Breast epithelium (tissue), 4 donors: ENCODE measurements around the gene F10. TPM values are rescaled to one million over a fixed set of nuclear protein-coding genes. Genes with fewer than 3 reads are reported as not detected.
"Not testable (repeated sequence)": the region's sequence is repeated elsewhere in the genome, so short reads cannot be mapped to it uniquely, and the experiment has no call there.

Experiments
- DNase-seq, 2 donors: peaks; one replicate each; pipeline ENCODE4 v3.0.0-alpha.2; 2019; ENCODE audit warnings: low spot score in 2 of 2
- H3K27ac ChIP-seq, 2 donors: fragments of 200-600 bp; sonication (generic) in 1 of 2; one replicate each; pipeline ENCODE4 v1.5.1; 2016 to 2019; ENCODE audit warnings: mild to moderate bottlenecking in 1 of 2
- H3K27me3 ChIP-seq, 2 donors: fragments of 200-600 bp; sonication (generic) in 1 of 2; one replicate each; pipeline versions ENCODE4 v1.5.1 to v1.6.0; 2017 to 2019; ENCODE audit warnings: control low read depth in 1 of 2, mild to moderate bottlenecking in 1 of 2
- H3K36me3 ChIP-seq: fragments of 200-600 bp; one replicate; pipeline ENCODE4 v1.5.1; 2019
- H3K4me1 ChIP-seq, 2 donors: fragments of 200-600 bp; sonication (generic); one replicate each; pipeline ENCODE4 v1.5.1; 2016 to 2019; ENCODE audit warnings: control low read depth in 1 of 2
- H3K4me3 ChIP-seq, 3 donors: fragments of 200-600 bp; sonication (generic); 1 replicate in 2 of 3; 2 replicates in 1 of 3; pipeline ENCODE4 v1.5.1; 2016 to 2019; ENCODE audit warnings: mild to moderate bottlenecking in 3 of 3, moderate library complexity in 2 of 3
- H3K9me3 ChIP-seq, 2 donors: fragments of 200-600 bp; sonication (generic) in 1 of 2; one replicate each; pipeline ENCODE4 v1.5.1; 2016 to 2019; ENCODE audit warnings: control low read depth in 1 of 2
- CTCF ChIP-seq, 3 donors: fragments of 450-650 bp; IDR thresholded peaks; one replicate each; pipeline ENCODE4 v1.5.1; 2016 to 2017; ENCODE audit warnings: antibody characterized with exemption in 3 of 3, mild to moderate bottlenecking in 3 of 3, moderate library complexity in 3 of 3
- POLR2A ChIP-seq: fragments of 450-650 bp; IDR thresholded peaks from one replicate; pipeline ENCODE4 v1.6.1; 2016; ENCODE audit warnings: antibody characterized with exemption, mild to moderate bottlenecking, moderate library complexity
- POLR2AphosphoS5 ChIP-seq, 3 donors: sonication (generic); formaldehyde crosslinking; IDR thresholded peaks; one replicate each; pipeline ENCODE4 v1.6.1; 2017; ENCODE audit warnings: antibody characterized with exemption in 3 of 3
- intact Hi-C: fragments of 100-400 bp; cut with DNase I; formaldehyde crosslinking; loops from one replicate; pipeline ENCODE4 v1.15.1; 2023; ENCODE audit warnings: low total_unique reads
- total RNA-seq, 3 donors: library from RNA; depleted of rRNA; stranded (reverse); fragments of >200 nt; gene quantifications; one replicate each; pipeline ENCODE4 v1.1.0, GENCODE V29; 2016

F10 gene
- total RNA-seq, 3 donors from 2014 or later = 5.1 to 63.2 (median 8.2) TPM

- DNase-seq = no peak
- H3K9me3 ChIP-seq = no peaks in the 10 kb centered on the region
- peaks cover 6% of the 10 kb centered on the region in 2 donors for H3K4me1 ChIP-seq
- H3K4me3 ChIP-seq = peak overlapping the region; percentile 34 to 75 (median 54)
- intact Hi-C loops = no loop called here
- no peak overlapping the region for H3K27ac ChIP-seq
- no peaks in the 10 kb centered on the region for H3K36me3 ChIP-seq
- H3K27me3 ChIP-seq = peaks cover 11 to 24% of the 10 kb centered on the region in 2 donors
- TF ChIP-seq POLR2AphosphoS5 (IDR thresholded peaks at IDR 0.05) = no peak
- no peak for TF ChIP-seq CTCF (IDR thresholded peaks at IDR 0.05)
- no peak for TF ChIP-seq POLR2A
Observed at GRCh38 chr13:113110048-113110851, 12.3 kb upstream of the F10 start.

DNA sequence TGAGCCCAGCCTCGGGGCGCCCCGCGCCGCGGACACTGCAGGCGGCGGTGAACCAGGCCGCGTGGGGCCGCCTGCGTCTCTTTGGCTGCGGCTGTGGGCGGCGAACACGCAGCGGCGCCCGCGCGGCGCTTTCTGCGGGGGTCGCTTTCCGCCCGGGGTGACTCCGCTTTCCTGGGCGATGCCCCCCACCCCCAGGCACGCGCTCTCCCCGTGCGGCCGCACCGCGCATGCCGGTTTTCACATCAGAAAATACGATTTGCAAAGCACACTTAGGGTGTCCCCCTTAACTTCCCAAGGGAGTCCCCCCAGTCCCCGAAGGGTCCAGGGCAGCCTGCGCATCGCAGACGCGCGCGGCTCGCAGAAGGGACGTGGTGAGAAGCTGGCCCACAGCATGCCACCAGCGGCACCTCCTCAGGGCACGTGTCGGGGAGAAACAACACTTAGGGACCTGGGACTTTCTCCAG lies 11.7 kb upstream of the F10 start:
- peaks cover 6% of the 10 kb centered on the region in 2 donors for H3K4me1 ChIP-seq
- H3K9me3 ChIP-seq = no peaks in the 10 kb centered on the region
- no peak overlapping the region for H3K27ac ChIP-seq
- intact Hi-C loops = no loop called here
- DNase-seq = peak in 1 of 2 donors; percentile 22
- H3K36me3 ChIP-seq = no peaks in the 10 kb centered on the region
- H3K4me3 ChIP-seq = peak overlapping the region; percentile 34 to 75 (median 54)
- peaks cover 11 to 23% of the 10 kb centered on the region in 2 donors for H3K27me3 ChIP-seq
- TF ChIP-seq POLR2A = no peak
- TF ChIP-seq CTCF (IDR thresholded peaks at IDR 0.05) = no peak
- TF ChIP-seq POLR2AphosphoS5 (IDR thresholded peaks at IDR 0.05) = no peak

- intact Hi-C loops, H3K36me3 ChIP-seq, H3K27ac ChIP-seq, DNase-seq, H3K4me3 ChIP-seq, H3K4me1 ChIP-seq, H3K9me3 ChIP-seq: not testable (repeated sequence)
- H3K27me3 ChIP-seq = peaks cover 11 to 21% of the 10 kb centered on the region in 2 donors
Observed at GRCh38 chr13:113111821-113112220, 10.8 kb upstream of the F10 start.

DNA sequence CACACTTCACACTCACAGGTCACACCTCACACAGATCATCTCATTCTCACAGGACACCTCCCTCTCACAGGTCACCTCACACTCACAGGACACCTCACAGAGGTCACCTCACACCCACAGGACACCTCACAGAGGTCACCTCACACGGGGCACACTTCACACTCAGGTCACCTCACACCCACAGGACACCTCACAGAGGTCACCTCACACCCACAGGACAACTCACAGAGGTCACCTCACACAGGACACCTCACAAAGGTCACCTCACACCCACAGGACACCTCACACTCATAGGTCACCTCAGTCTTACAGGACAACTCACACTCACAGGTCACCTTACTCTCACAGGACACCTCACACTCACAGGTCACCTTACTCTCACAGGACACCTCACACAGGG lies 10.1 kb upstream of the F10 start:
- intact Hi-C loops, H3K4me1 ChIP-seq, H3K4me3 ChIP-seq, H3K9me3 ChIP-seq, DNase-seq, H3K36me3 ChIP-seq, H3K27ac ChIP-seq: not testable (repeated sequence)
- peaks cover 11 to 21% of the 10 kb centered on the region in 2 donors for H3K27me3 ChIP-seq

- peaks cover 11 to 21% of the 10 kb centered on the region in 2 donors for H3K27me3 ChIP-seq
- DNase-seq = no peak
- H3K4me3 ChIP-seq = no peak overlapping the region
- no peak overlapping the region for H3K27ac ChIP-seq
- H3K9me3 ChIP-seq = no peaks in the 10 kb centered on the region
- peaks cover 6% of the 10 kb centered on the region in 2 donors for H3K4me1 ChIP-seq
- TF ChIP-seq CTCF (IDR thresholded peaks at IDR 0.05) (no peak), POLR2AphosphoS5 (IDR thresholded peaks at IDR 0.05) (no peak), POLR2A (no peak)
- no peaks in the 10 kb centered on the region for H3K36me3 ChIP-seq
- intact Hi-C loops = no loop called here
Observed at GRCh38 chr13:113112893-113113845, 9.4 kb upstream of the F10 start.
